ENCODE measurements around the gene PTTG1. TPM values are rescaled to one million over a fixed set of nuclear protein-coding genes. Genes with fewer than 3 reads are reported as not detected.

PTTG1 gene
- total RNA-seq, 1 experiment from 2014 or later = 245 TPM

DNA sequence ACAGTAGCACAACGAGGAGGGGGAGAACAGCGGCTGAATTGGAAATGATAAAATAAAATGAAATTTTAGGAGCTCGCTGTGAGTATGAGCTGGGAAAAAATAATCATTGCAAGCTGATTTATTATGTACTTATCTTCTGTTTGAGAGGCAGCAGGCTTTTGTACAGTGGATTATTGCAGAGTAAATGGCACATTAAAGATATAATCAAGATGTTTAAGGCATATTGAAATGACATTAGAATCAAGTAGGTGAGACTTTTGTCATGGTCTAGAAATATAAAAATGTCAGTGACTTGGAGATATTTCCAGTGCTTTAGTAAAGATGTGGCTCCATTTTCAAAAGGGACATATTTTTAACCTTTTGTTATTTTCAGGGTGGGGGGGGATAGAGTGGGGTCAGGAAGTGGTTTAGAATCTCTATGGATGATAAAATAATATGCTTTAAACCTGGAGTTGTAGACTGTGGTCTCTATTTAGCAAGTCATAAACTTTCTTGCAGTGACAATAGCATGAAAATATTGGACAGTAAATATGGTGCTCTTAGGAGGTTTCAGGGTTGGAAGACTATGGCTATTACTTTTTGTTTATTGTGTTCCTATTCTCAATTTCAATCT is 46.8 kb downstream of the PTTG1 start:
- Histone ChIP-seq H3K9me2 (replicated peaks; ENCODE audit: low read length) (no peaks in the 10 kb centered on the region), H3K4me3 (ENCODE audit: low read length) (peak overlapping the region; percentile 55), H3F3A (ENCODE audit: low read length, unreplicated experiment) (no peaks in the 10 kb centered on the region), H2AFZ (ENCODE audit: low read length) (peak overlapping the region; percentile 78), H3K27ac (ENCODE audit: low read length) (peak overlapping the region; percentile 82), H3K4me2 (ENCODE audit: low read length) (peak overlapping the region; percentile 78), H4K20me1 (ENCODE audit: low read length) (no peaks in the 10 kb centered on the region), H3K4me1 (ENCODE audit: insufficient read depth, low read length) (peaks cover 64% of the 10 kb centered on the region), H3K79me2 (ENCODE audit: low read length) (peaks cover 6% of the 10 kb centered on the region; the same call in 1 of the 2 replicates), H3K9me3 (ENCODE audit: low read length) (no peaks in the 10 kb centered on the region), H3K9ac (ENCODE audit: low read length) (peak overlapping the region; percentile 51), H3K27me3 (ENCODE audit: low read length) (no peaks in the 10 kb centered on the region), H3K36me3 (ENCODE audit: low read depth, low read length) (no peaks in the 10 kb centered on the region)
- POLR2A ChIA-PET (ENCODE audit: unreplicated experiment) = no interaction called here
- intact Hi-C loops (cut with micrococcal nuclease) = no loop called here
- BruUV-seq (replicated peaks) = TSS peak; percentile 28
- TF ChIP-seq, protein P1, sequence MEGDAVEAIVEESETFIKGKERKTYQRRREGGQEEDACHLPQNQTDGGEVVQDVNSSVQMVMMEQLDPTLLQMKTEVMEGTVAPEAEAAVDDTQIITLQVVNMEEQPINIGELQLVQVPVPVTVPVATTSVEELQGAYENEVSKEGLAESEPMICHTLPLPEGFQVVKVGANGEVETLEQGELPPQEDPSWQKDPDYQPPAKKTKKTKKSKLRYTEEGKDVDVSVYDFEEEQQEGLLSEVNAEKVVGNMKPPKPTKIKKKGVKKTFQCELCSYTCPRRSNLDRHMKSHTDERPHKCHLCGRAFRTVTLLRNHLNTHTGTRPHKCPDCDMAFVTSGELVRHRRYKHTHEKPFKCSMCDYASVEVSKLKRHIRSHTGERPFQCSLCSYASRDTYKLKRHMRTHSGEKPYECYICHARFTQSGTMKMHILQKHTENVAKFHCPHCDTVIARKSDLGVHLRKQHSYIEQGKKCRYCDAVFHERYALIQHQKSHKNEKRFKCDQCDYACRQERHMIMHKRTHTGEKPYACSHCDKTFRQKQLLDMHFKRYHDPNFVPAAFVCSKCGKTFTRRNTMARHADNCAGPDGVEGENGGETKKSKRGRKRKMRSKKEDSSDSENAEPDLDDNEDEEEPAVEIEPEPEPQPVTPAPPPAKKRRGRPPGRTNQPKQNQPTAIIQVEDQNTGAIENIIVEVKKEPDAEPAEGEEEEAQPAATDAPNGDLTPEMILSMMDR (conservative IDR thresholded peaks at IDR 0.05; ENCODE audit: low read depth, low read length) = no peak
- no peak for TF ChIP-seq EZH2 (IDR thresholded peaks at IDR 0.05; ENCODE audit: low read length, unreplicated experiment)
- TF ChIP-seq EZH2phosphoT487 (IDR thresholded peaks at IDR 0.05; ENCODE audit: borderline replicate concordance, low read length) = no peak
- no peak for DNase-seq
- CTCF ChIA-PET = interaction anchor here (1.9 kb wide), 1 partner anchor 30 kb away, joined by 9 read pairs; no protein-coding TSS in a partner anchor
- no peak for ATAC-seq

DNA sequence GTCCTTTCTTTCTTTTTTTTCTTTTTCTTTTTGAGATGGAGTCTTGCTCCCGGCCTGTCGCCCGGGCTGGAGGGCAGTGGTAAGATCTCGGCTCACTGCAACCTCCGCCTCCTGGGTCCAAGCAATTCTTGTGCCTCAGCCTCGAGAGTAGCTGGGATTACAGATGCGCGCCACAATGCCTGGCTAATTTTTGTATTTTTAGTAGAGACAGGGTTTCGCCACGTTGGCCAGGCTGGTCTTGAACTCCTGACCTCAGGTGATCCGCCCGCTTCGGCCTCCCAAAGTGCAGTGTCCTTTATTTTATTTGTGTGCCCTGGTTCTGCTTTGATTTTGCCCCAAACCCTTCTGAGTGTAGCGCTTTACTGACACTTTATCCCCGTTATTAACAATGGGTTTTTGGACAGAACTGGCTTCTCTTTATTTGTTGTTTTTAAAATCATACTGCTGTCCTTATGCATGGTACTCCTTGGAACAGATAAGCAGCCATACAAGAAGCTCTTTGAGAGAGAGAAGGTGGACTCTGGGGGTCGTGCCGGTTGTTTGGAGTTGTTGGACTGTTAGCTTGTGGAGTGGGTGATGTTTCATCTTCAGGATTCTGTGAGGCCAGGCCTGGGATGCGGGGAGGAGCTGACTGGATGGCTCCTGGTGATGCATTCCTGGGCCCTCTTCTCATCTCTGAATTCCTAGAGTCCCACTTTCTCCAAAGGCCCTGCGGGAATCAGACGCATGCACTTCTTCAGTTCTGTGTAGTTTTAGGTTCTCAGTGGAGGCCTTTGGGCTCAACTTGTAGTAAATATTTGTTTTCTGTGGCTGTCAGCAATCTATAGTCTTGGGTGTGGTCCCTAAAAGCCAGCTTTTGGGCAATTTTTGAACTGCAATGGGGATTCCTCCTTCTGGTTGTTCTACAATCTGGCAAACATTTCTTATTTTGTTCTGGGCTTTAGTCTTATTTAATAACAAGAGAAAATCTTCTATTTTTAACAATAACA is 47.8 kb downstream of the PTTG1 start:
- no peak overlapping the region for H3K4me2 ChIP-seq (ENCODE audit: low read length)
- no peak overlapping the region for H2AFZ ChIP-seq (ENCODE audit: low read length)
- H3F3A ChIP-seq (ENCODE audit: low read length, unreplicated experiment) = no peaks in the 10 kb centered on the region
- peaks cover 55% of the 10 kb centered on the region for H3K4me1 ChIP-seq (ENCODE audit: insufficient read depth, low read length)
- H3K79me2 ChIP-seq (ENCODE audit: low read length) = peaks cover 6% of the 10 kb centered on the region; the same call in 1 of the 2 replicates
- no TSS peak for BruUV-seq (replicated peaks)
- CTCF ChIA-PET = no interaction called here
- POLR2A ChIA-PET (ENCODE audit: unreplicated experiment) = no interaction called here
- no peak overlapping the region for H3K4me3 ChIP-seq (ENCODE audit: low read length)
- H3K27ac ChIP-seq (ENCODE audit: low read length) = no peak overlapping the region
- intact Hi-C loops (cut with micrococcal nuclease) = no loop called here
- no peaks in the 10 kb centered on the region for H3K9me2 ChIP-seq (replicated peaks; ENCODE audit: low read length)
- no peaks in the 10 kb centered on the region for H3K36me3 ChIP-seq (ENCODE audit: low read depth, low read length)
- no peak overlapping the region for H3K9ac ChIP-seq (ENCODE audit: low read length)
- no peak for TF ChIP-seq EZH2phosphoT487 (IDR thresholded peaks at IDR 0.05; ENCODE audit: borderline replicate concordance, low read length)
- ATAC-seq (no peak), DNase-seq (no peak)
- no peaks in the 10 kb centered on the region for H4K20me1 ChIP-seq (ENCODE audit: low read length)
- no peaks in the 10 kb centered on the region for H3K9me3 ChIP-seq (ENCODE audit: low read length)
- H3K27me3 ChIP-seq (ENCODE audit: low read length) = no peaks in the 10 kb centered on the region

DNA sequence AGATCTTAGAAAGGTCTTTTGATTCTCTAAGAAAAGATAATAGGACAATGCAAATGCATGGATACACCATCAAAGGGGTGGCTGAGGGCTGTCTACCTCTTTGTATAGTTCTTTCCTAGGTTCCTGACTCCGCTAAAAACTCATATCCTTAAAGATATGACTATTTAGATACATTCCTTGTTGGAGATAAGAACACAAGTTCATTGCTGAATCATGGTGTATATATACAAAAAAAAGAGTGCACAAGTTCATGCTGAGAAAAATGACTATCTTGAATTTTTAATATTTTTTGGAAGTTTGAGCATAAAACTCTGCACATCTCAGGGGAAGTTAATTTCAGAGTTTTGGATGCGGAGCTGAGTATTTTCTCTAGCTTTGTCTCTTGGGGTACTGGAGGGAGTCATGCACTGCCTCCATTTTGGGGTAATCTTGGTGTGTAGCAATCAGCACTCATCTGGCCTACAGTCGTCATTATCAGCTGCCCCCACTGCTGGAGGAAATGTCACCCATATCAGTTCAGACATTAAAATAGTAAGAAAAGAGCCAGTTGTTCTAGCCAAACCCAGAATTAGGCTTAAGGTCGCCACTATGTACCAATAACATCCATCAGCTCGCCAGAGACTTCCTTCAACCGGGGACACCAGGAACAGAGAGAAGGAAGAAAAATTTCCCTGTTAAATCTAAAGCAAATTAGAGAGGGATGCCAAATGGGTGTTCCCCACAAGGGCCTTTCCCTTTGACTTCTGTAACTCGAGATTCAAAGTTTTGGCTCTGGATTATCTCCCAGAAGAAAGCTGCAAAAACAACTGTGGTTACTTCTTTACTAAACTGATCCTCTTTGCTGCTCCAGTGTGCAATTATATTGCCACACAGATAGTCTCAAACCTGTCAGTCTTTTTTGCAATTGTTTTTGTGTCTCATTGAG is 49.0 kb downstream of the PTTG1 start:
- H3K4me1 ChIP-seq (ENCODE audit: insufficient read depth, low read length) = peaks cover 51% of the 10 kb centered on the region
- ATAC-seq (0 out of 2 replicates have a peak, but pooled peaks have one; percentile 3), DNase-seq (peak; percentile 45)
- ChIA-PET CTCF (no interaction called here), POLR2A (ENCODE audit: unreplicated experiment) (no interaction called here)
- H3K36me3 ChIP-seq (ENCODE audit: low read depth, low read length) = no peaks in the 10 kb centered on the region
- peak overlapping the region; percentile 8; the same call in 1 of the 2 replicates for H3K27ac ChIP-seq (ENCODE audit: low read length)
- H3K9me3 ChIP-seq (ENCODE audit: low read length) = no peaks in the 10 kb centered on the region
- no peaks in the 10 kb centered on the region for H3F3A ChIP-seq (ENCODE audit: low read length, unreplicated experiment)
- H3K79me2 ChIP-seq (ENCODE audit: low read length) = peaks cover 6% of the 10 kb centered on the region; the same call in 1 of the 2 replicates
- H3K27me3 ChIP-seq (ENCODE audit: low read length) = no peaks in the 10 kb centered on the region
- no TSS peak for BruUV-seq (replicated peaks)
- no peak overlapping the region for H3K4me3 ChIP-seq (ENCODE audit: low read length)
- intact Hi-C loops (cut with micrococcal nuclease) = no loop called here
- peak overlapping the region; percentile 55 for H2AFZ ChIP-seq (ENCODE audit: low read length)
- no peaks in the 10 kb centered on the region for H4K20me1 ChIP-seq (ENCODE audit: low read length)
- TF ChIP-seq EZH2 (IDR thresholded peaks at IDR 0.05; ENCODE audit: low read length, unreplicated experiment) (no peak), EZH2phosphoT487 (IDR thresholded peaks at IDR 0.05; ENCODE audit: borderline replicate concordance, low read length) (no peak)
- TF ChIP-seq, protein P1 (conservative IDR thresholded peaks at IDR 0.05; ENCODE audit: low read depth, low read length) = no peak
- no peaks in the 10 kb centered on the region for H3K9me2 ChIP-seq (replicated peaks; ENCODE audit: low read length)
- H3K9ac ChIP-seq (ENCODE audit: low read length) = no peak overlapping the region
- peak overlapping the region; percentile 51 for H3K4me2 ChIP-seq (ENCODE audit: low read length)

Measured in PC-3 (cell line).